Peyer's patch (tissue), 4 donors: Measurements from ENCODE around the gene PLAC8. TPM values are rescaled to one million over a fixed set of nuclear protein-coding genes. Genes with fewer than 3 reads are reported as not detected.
A peak's percentile ranks its signal among the peaks of the same experiment; 100 is the strongest.
"Not testable (repeated sequence)": the region's sequence is repeated elsewhere in the genome, so short reads cannot be mapped to it uniquely, and the experiment has no call there.

Source experiments
- DNase-seq, 3 donors: peaks; one replicate each; pipeline ENCODE4 v3.0.0-alpha.2; 2017 to 2019
- H3K27ac ChIP-seq, 4 donors: fragments of 200-600 bp; sonication (generic); one replicate each; pipeline ENCODE4 v1.5.1; 2016 to 2019
- H3K27me3 ChIP-seq, 2 donors: fragments of 200-600 bp; sonication (generic); one replicate each; pipeline ENCODE4 v1.5.1; 2019
- H3K36me3 ChIP-seq, 3 donors: fragments of 200-600 bp; sonication (generic); one replicate each; pipeline ENCODE4 v1.5.1; 2016 to 2019
- H3K4me1 ChIP-seq, 4 donors: fragments of 200-600 bp; sonication (generic); one replicate each; pipeline ENCODE4 v1.5.1; 2016 to 2019
- H3K4me3 ChIP-seq, 4 donors: fragments of 200-600 bp; sonication (generic); 1 replicate in 3 of 4; 2 replicates in 1 of 4; pipeline ENCODE4 v1.5.1; 2016 to 2019; ENCODE audit warnings: mild to moderate bottlenecking in 1 of 4
- H3K9me3 ChIP-seq, 4 donors: fragments of 200-600 bp; sonication (generic); one replicate each; pipeline ENCODE4 v1.5.1; 2016 to 2019; ENCODE audit warnings: mild to moderate bottlenecking in 1 of 4
- POLR2A ChIP-seq, 2 donors: fragments of 450-650 bp; IDR thresholded peaks; one replicate each; pipeline ENCODE4 v1.5.1; 2017; ENCODE audit warnings: antibody characterized with exemption in 2 of 2, mild to moderate bottlenecking in 2 of 2, moderate library complexity in 2 of 2
- total RNA-seq, 4 donors: library from RNA; depleted of rRNA; stranded (reverse); fragments of >200 nt; gene quantifications; one replicate each; pipeline ENCODE4 v1.1.0, GENCODE V29; 2016
- TF ChIP-seq, protein P1 (sequence below), 6 experiments: fragments of 450-650 bp in 4 of 6; fragments of 200-600 bp in 2 of 6; sonication (generic) in 1 of 6; IDR thresholded peaks; one replicate each; pipeline ENCODE4 v1.5.1; 2017 to 2019; ENCODE audit warnings: antibody characterized with exemption in 6 of 6, mild to moderate bottlenecking in 3 of 6, moderate library complexity in 1 of 6

Gene PLAC8
- total RNA-seq, 4 donors from 2014 or later = 36.3 to 148 (median 107) TPM

DNA sequence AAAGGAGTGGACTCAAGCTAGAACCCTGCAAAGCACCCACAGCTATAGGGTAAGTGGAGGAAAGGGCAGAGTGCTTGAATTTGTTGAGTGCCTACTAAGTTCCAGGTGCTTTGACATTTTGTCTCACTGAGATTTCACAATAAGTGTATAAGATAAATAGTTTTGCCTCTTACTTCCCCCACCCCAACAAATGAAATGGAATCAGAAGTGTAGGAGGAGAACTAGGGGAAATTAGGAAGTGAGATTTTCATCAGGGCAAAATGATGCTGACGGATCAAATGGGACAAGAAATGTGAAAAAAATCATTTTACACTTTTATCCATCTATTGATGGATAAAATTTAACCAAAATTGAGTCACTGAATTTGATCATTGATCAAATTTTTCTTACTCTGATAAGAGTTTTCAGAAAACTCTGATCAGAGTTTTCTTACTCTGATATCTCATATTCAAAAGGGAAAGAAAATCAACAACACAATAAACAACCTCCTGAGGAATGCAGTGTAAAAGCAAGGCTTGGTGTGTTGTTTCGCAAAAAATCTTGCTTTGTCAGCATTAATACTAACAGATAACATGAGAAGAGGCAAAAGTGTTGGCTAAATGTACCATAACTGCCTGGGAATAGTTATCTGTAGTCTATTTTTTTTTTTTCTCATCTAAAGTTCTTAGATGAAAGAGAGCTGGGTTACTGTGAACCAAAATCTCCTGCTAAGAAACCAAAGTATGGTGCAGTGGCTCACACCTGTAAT is 24.9 kb downstream of the PLAC8 start:
- no peak for TF ChIP-seq POLR2A (IDR thresholded peaks at IDR 0.05)
- TF ChIP-seq, protein P1, sequence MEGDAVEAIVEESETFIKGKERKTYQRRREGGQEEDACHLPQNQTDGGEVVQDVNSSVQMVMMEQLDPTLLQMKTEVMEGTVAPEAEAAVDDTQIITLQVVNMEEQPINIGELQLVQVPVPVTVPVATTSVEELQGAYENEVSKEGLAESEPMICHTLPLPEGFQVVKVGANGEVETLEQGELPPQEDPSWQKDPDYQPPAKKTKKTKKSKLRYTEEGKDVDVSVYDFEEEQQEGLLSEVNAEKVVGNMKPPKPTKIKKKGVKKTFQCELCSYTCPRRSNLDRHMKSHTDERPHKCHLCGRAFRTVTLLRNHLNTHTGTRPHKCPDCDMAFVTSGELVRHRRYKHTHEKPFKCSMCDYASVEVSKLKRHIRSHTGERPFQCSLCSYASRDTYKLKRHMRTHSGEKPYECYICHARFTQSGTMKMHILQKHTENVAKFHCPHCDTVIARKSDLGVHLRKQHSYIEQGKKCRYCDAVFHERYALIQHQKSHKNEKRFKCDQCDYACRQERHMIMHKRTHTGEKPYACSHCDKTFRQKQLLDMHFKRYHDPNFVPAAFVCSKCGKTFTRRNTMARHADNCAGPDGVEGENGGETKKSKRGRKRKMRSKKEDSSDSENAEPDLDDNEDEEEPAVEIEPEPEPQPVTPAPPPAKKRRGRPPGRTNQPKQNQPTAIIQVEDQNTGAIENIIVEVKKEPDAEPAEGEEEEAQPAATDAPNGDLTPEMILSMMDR (IDR thresholded peaks at IDR 0.05) = no peak
- Histone ChIP-seq H3K4me3 (no peak overlapping the region), H3K36me3 (peaks cover 0 to 34% (median 0%) of the 10 kb centered on the region in 3 donors), H3K27me3 (no peaks in the 10 kb centered on the region), H3K4me1 (no peaks in the 10 kb centered on the region), H3K9me3 (no peaks in the 10 kb centered on the region), H3K27ac (no peak overlapping the region)
- DNase-seq = no peak

DNA sequence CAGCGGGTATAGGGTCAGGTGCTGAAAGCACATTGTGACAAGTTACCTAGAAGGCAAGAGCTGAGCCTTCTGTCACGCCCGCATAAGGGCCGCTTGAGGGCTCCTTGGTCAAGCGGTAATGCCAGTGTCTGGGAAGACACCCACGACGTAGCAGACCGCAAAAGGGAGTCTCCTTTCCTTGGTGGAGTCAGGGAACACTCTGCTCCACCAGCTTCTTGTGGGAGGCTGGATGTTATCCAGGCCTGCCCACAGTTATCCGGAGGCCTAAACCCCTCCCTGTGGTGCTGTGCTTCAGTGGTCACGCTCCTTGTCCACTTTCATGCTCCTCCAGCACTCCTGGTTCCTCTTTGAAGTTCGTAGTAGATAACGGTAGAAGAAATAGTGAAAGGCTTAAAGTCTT is 29.6 kb downstream of the PLAC8 start:
- H3K27me3 ChIP-seq, H3K4me1 ChIP-seq, H3K4me3 ChIP-seq, DNase-seq, H3K9me3 ChIP-seq, H3K27ac ChIP-seq: not testable (repeated sequence)
- H3K36me3 ChIP-seq = peaks cover 0 to 12% (median 0%) of the 10 kb centered on the region in 3 donors

DNA sequence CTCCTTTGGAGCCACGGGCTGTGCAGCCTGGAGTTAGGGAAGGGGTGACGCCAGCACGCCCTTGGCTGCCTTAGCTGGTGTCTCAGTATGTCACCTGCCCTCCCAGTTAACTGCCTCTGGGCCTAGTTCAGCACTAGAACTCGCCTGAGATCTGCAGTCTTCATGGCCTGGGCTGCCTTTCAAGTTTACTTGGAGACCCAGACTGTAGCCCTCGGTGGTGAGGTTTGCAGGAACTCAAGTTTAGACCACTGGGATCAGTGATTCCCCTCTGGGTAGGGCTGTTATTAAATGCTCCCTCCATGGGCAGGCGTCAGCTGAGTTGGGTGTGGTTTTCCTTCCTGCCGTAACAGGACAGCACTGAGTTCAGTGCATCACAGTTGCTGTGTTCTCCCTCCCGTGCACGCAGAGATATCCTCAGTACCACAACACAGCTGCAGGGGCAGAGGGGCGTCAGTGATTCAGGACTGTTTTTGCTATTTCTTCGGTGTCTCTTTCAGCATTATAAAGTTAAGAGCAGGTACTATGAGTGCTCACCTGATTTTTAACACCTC is 30.5 kb downstream of the PLAC8 start:
- Histone ChIP-seq H3K27ac (peak overlapping the region in 2 of 4 donors; percentile 19 to 60), H3K4me1 (no peaks in the 10 kb centered on the region), H3K27me3 (no peaks in the 10 kb centered on the region), H3K9me3 (no peaks in the 10 kb centered on the region), H3K4me3 (no peak overlapping the region), H3K36me3 (peaks cover 0 to 7% (median 0%) of the 10 kb centered on the region in 3 donors)
- TF ChIP-seq, protein P1 (IDR thresholded peaks at IDR 0.05) = peak in 2 of 6 experiments; percentile 3 to 25
- no peak for TF ChIP-seq POLR2A (IDR thresholded peaks at IDR 0.05)
- DNase-seq = peak in 2 of 3 donors; percentile 71 to 77

DNA sequence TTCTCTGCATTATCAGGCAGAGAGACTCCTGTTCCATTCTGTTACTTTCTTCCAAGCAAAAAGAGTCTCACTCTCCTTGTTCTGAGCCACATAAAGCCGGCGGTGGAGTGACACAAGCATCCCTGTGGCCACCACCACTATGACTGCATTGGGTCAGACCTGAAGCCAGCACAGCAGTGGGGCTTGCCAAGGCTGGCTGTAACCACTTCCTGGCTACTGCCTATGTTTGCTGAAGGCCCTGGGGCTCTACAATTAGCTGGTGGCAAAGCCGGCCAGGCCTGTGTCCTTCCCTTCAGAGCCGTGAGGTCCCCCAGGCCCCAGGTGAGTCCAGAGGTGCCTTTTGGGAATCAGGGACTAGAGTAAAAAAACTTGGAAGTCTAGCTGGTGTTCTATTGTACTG is 31.8 kb downstream of the PLAC8 start:
- TF ChIP-seq, protein P1 (IDR thresholded peaks at IDR 0.05) = no peak
- TF ChIP-seq POLR2A (IDR thresholded peaks at IDR 0.05) = no peak
- peak overlapping the region in 1 of 4 donors; percentile 60 for H3K27ac ChIP-seq
- no peaks in the 10 kb centered on the region for H3K9me3 ChIP-seq
- no peak overlapping the region for H3K4me3 ChIP-seq
- DNase-seq = peak in 1 of 3 donors; percentile 57
- H3K36me3 ChIP-seq = peaks cover 0 to 4% (median 0%) of the 10 kb centered on the region in 3 donors
- no peaks in the 10 kb centered on the region for H3K27me3 ChIP-seq
- H3K4me1 ChIP-seq = no peaks in the 10 kb centered on the region

DNA sequence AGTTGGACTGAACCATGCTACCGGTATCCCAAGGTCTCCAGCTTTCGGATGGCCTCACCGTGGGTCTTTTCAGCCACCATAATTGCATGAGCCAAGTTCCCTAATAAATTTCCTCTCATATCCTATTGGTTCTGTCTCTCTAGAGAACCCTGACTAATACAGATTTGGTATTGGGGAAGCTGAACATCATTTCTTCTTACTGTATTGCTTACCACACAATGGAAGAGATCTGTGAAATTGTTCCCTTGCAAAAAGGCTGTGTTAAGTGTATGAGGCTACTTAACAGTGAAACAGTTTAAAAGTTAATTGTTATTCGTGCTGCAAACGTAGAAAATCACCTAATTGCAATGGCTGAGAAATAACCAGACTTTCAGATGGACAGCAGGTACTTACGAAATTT is 34.0 kb downstream of the PLAC8 start:
- Histone ChIP-seq H3K4me1 (no peaks in the 10 kb centered on the region), H3K27ac (no peak overlapping the region), H3K27me3 (no peaks in the 10 kb centered on the region), H3K36me3 (peaks cover 0 to 12% (median 0%) of the 10 kb centered on the region in 3 donors), H3K9me3 (no peaks in the 10 kb centered on the region), H3K4me3 (no peak overlapping the region)
- no peak for TF ChIP-seq POLR2A (IDR thresholded peaks at IDR 0.05)
- TF ChIP-seq, protein P1 (IDR thresholded peaks at IDR 0.05) = no peak
- no peak for DNase-seq

DNA sequence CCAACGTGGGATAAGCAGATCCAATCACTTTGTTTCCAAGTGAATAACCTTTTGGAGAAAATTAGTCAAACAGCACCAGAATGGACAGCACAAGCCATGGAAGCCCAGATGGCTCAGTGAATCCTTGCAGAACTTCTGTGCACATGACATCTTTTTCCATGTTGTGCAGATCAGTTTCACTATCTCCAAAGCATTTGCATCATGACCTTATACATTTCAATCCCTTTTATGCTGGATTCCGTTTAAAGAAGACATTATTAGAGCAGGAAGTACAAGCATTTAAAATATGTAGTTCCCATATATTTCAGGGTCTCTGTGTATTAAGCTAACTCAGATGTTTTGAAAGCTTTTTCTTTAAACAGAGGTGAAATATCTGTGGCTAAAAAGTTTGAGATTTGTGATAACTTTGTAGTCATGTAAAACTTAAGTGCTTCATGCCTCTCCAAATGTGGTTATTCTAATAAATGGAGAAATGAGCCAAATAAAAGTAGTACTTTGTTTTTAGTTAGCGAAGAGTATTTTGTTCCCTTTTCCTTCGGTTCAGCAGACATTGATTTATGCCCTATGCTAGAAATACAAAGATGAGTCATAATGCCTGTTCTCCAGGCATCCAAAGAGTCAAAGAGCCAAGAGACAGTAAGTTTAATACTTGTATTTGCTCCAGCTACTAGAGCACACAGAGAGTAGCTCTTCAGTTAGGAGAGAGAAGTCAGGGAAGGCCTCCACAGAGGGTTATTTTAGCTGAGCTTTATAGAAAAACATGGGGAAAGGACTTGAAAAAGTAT is 39.0 kb downstream of the PLAC8 start:
- H3K4me1 ChIP-seq = no peaks in the 10 kb centered on the region
- DNase-seq = no peak
- H3K27me3 ChIP-seq = no peaks in the 10 kb centered on the region
- TF ChIP-seq, protein P1 (IDR thresholded peaks at IDR 0.05) = no peak
- no peak for TF ChIP-seq POLR2A (IDR thresholded peaks at IDR 0.05)
- peaks cover 0 to 29% (median 0%) of the 10 kb centered on the region in 3 donors for H3K36me3 ChIP-seq
- H3K27ac ChIP-seq = no peak overlapping the region
- H3K9me3 ChIP-seq = no peaks in the 10 kb centered on the region
- no peak overlapping the region for H3K4me3 ChIP-seq

DNA sequence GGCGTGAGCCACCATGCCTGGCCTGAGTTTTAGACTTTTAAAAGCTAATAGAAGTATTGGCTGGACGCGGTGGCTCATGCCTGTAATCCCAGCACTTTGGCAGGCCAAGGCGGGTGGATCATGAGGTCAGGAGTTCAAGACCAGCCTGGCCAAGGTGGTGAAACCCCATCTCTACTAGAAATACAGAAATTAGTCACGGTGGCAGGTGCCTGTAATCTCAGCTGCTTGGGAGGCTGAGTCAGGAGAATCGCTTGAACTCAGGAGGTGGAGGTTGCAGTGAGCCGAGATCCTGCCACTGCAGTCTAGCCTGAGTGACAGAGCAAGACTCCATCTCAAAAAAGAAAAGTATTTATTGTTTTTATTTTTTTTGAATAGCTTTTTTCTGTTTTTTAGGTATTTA is 39.7 kb downstream of the PLAC8 start:
- peaks cover 0 to 30% (median 0%) of the 10 kb centered on the region in 3 donors for H3K36me3 ChIP-seq
- H3K4me1 ChIP-seq, H3K27me3 ChIP-seq, H3K4me3 ChIP-seq, DNase-seq, H3K9me3 ChIP-seq, H3K27ac ChIP-seq: not testable (repeated sequence)
